Stimulated activated naive B cell treated with anti-CD40 and anti-IgM and Interleukin-4, amounts not matched to agents 10 μg/mL and 1 μg/mL and 100 μg/mL, for 72 hours (primary cell): ENCODE measurements around the gene BBIP1.

Experiments
- ATAC-seq, 2 donors: fragments of 150-1000 bp; cut with Tn5 transposase; replicated peaks; 2 replicates each; pipeline ENCODE4 v1.10.0; 2021; ENCODE audit warnings: moderate library complexity in 1 of 2
- DNase-seq: peaks from one replicate; pipeline ENCODE4 v3.0.0; 2021
- H3K27ac Mint-ChIP-seq: one replicate; pipeline ENCODE4 v1.8.0; 2022; ENCODE audit warnings: mild to moderate bottlenecking, mixed read lengths
- H3K27me3 Mint-ChIP-seq, 2 donors: one replicate each; pipeline ENCODE4 v1.8.0; 2022; ENCODE audit warnings: mixed read lengths in 2 of 2
- H3K36me3 Mint-ChIP-seq, 2 donors: one replicate each; pipeline ENCODE4 v1.8.0; 2022; ENCODE audit warnings: mixed read lengths in 2 of 2, mild to moderate bottlenecking in 1 of 2
- H3K4me1 Mint-ChIP-seq, 2 donors: one replicate each; pipeline ENCODE4 v1.8.0; 2022; ENCODE audit warnings: mixed read lengths in 2 of 2, mild to moderate bottlenecking in 1 of 2
- H3K4me3 Mint-ChIP-seq, 2 donors: one replicate each; pipeline ENCODE4 v1.8.0; 2022; ENCODE audit warnings: mild to moderate bottlenecking in 2 of 2, mixed read lengths in 2 of 2, moderate library complexity in 1 of 2
- H3K9me3 Mint-ChIP-seq, 2 donors: one replicate each; pipeline ENCODE4 v1.8.0; 2022; ENCODE audit warnings: mixed read lengths in 2 of 2, mild to moderate bottlenecking in 1 of 2

BBIP1 gene

DNA sequence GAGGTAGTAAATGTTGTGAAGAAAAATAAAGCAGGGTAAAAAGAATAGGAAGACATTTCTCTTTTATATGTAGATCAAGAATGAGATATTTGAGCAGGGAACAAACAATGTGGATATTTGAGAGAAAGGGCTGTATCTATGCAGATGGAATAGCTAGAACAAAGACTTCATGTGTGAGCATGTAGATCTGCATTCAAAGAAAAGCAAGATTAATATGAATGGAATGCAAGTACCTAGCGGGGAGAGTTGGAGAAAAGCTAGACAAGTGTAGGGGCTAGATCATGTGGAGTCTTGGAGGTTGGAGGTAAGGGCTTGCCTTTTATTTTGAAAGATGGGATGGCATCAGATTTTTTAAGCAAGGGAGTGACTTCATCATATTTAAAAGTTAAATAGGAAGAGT lies 27.5 kb upstream of the BBIP1 start:
- H3K9me3 Mint-ChIP-seq = peaks cover 3 to 5% of the 10 kb centered on the region in 2 donors
- DNase-seq (no peak), ATAC-seq (no peak)
- peaks cover 39 to 76% of the 10 kb centered on the region in 2 donors for H3K4me1 Mint-ChIP-seq
- H3K36me3 Mint-ChIP-seq = peaks cover 51 to 82% of the 10 kb centered on the region in 2 donors
- H3K27ac Mint-ChIP-seq = no peak overlapping the region
- no peaks in the 10 kb centered on the region for H3K27me3 Mint-ChIP-seq
- no peak overlapping the region for H3K4me3 Mint-ChIP-seq

DNA sequence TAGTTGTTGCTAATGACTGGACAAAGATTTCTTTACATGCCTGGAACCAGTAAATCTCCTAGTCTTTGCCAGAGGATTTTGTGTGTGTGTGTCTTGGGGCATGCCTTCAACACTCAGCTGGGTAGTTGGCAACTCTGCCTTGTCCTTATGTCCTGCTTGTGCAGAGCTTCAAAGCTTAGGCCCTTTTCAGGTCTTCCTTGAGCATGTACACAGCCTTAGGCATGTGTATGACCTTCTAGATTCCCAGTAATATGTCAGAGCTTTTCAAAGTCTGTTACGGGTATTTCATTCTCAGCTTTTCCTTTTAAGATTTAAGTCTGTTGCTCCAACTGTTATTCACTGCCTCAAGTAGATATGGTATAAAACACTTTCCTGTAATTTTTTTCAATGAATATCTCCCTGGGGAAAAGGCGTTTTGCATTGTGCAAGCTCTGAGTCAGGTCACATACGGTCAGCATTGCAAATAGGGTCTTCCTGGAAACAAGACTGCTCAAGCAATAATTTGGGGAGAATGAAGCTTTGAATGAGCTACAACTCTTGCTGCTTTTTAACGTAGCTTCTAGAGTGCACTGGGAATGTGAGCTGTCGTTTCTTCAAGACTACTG lies 25.9 kb upstream of the BBIP1 start:
- Mint-ChIP-seq H3K4me3 (peak overlapping the region in 1 of 2 donors; percentile 7), H3K9me3 (peaks cover 5% of the 10 kb centered on the region in 2 donors), H3K27ac (peak overlapping the region; percentile 48), H3K36me3 (peaks cover 57 to 76% of the 10 kb centered on the region in 2 donors), H3K27me3 (no peaks in the 10 kb centered on the region), H3K4me1 (peaks cover 37 to 78% of the 10 kb centered on the region in 2 donors)
- ATAC-seq (peak in 1 of 2 donors; percentile 49), DNase-seq (no peak)

DNA sequence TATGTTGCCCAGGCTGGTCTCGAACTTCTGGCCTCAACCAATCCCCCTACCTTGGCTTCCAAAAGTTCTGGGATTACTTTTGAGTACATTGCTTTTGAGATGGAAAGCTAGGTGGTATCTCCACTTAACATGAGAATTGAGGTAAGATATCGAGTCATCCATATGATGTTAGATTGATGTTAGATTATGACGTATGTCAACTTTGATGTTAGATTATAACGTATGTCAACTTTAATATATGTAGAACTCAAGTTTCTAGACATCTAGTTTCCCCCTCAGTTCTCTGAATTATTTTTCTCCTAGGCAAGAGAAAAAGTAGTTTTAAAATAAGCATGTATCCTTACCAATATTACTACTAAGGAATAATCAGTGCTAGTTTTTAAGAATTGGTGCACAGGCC lies 20.4 kb upstream of the BBIP1 start:
- Mint-ChIP-seq H3K27me3 (no peaks in the 10 kb centered on the region), H3K9me3 (peaks cover 3 to 5% of the 10 kb centered on the region in 2 donors), H3K27ac (no peak overlapping the region), H3K4me1 (peaks cover 26 to 42% of the 10 kb centered on the region in 2 donors), H3K36me3 (peaks cover 41 to 55% of the 10 kb centered on the region in 2 donors), H3K4me3 (no peak overlapping the region)
- ATAC-seq (no peak), DNase-seq (no peak)

DNA sequence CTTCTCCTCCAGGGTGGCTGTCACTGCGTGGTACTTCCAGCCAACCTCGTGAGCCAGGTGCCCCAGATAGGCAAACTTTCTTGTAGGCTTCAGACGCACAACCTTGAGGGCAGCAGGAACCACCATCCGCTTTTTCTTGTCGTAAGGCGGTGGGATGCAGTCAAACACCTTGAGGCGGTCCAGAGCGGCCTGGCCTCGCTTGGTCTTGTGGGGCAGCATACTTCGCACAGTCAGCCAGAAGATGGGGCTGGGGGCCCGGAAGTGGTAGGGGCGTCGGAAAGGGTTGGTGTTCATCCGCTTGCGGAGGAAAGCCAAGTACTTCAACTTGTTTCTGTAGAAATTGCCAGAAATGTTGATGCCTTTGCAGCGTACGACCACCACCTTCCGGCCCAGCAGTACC lies 17.8 kb upstream of the BBIP1 start:
- no peak for ATAC-seq
- peaks cover 23 to 34% of the 10 kb centered on the region in 2 donors for H3K36me3 Mint-ChIP-seq
- DNase-seq = no peak
- peaks cover 17 to 31% of the 10 kb centered on the region in 2 donors for H3K4me1 Mint-ChIP-seq
- H3K4me3 Mint-ChIP-seq = no peak overlapping the region
- no peak overlapping the region for H3K27ac Mint-ChIP-seq
- H3K9me3 Mint-ChIP-seq = peaks cover 0 to 1% of the 10 kb centered on the region in 2 donors
- H3K27me3 Mint-ChIP-seq = no peaks in the 10 kb centered on the region

DNA sequence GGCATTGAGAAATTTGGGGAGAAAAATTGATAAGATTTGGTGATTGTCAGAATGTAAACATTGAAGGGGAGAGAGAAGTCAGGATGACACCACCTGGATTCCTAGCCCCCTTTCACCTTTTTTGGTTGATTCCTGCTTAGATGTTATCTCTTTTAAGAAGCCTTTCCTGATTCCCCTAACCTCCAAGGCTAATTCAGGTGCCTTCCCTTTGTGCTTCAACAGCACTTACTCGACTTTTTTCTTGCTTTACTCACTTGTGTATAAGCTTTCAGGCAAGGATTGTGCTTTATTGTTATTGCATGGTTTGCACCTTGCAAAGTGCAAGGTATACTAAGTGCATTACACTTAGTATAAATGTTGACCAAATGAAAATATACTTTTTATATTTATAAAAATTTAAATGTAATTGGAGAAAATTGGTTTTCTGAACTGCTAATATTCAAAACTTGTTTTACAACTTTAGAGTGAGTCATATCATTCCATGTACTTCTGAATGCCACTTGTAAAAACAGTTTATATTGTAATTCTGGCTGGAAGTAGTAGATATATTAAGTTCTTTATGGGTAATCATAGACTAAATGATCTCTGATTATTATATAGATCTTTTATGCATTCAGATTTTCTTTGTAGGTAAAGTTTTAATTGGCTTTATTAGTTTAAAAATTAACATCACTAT lies 13.7 kb upstream of the BBIP1 start:
- Mint-ChIP-seq H3K4me1 (peaks cover 18 to 23% of the 10 kb centered on the region in 2 donors), H3K4me3 (no peak overlapping the region), H3K27me3 (no peaks in the 10 kb centered on the region), H3K9me3 (no peaks in the 10 kb centered on the region), H3K27ac (no peak overlapping the region), H3K36me3 (peaks cover 12 to 20% of the 10 kb centered on the region in 2 donors)
- ATAC-seq (no peak), DNase-seq (no peak)

DNA sequence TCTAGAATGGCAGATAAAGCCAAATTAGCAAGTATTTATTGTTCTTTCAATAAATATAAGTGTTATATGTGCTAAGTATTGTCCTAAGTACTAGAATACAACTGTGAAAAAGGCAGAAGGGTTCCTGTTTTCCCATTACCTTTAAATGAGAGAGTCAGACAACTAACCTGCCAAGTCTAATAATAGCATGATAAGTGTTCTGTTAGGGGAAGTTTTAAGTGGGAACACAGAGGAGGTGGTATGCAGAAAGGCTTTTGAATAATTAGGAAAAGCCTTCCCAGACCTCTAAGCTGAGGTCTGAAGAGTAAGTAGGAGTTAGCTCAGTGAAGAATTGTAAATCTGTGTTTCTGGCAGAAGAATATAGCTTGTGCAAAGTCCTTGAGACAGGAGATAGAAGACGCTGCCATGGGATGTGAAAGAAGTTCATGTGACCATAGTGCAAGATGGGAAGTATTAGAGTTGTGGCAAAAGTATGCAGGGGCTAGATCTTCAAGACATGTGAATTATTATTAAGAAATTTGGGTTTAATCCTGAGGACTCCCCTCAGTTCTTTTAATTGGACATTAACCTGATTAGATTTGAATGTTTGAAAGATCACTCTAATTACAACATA lies 12.9 kb upstream of the BBIP1 start:
- no peak overlapping the region for H3K27ac Mint-ChIP-seq
- H3K4me3 Mint-ChIP-seq = no peak overlapping the region
- H3K9me3 Mint-ChIP-seq = no peaks in the 10 kb centered on the region
- peaks cover 8 to 14% of the 10 kb centered on the region in 2 donors for H3K36me3 Mint-ChIP-seq
- DNase-seq = no peak
- ATAC-seq = no peak
- H3K4me1 Mint-ChIP-seq = peaks cover 16% of the 10 kb centered on the region in 2 donors
- H3K27me3 Mint-ChIP-seq = no peaks in the 10 kb centered on the region

DNA sequence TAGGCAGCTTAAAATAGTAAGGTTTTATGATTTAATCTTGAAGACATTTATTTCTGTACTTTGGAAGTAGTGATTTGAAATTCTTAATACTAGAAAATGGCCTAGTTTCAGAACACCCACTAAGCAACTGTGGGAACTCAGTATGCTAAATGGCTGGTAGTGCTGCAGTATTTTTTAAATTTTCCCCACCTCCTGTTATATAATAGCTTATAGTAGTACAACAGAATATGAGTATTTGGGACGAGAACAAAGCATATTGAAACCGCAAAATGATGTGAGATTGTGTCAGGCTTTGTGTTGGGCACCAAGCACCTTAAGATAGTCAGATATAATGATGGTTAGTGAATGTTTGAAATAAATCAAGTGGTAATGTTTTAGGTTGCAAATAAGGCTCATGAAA lies 8.5 kb upstream of the BBIP1 start:
- H3K9me3 Mint-ChIP-seq = peaks cover 0 to 1% of the 10 kb centered on the region in 2 donors
- H3K4me1 Mint-ChIP-seq = peaks cover 22 to 31% of the 10 kb centered on the region in 2 donors
- peaks cover 15% of the 10 kb centered on the region in 2 donors for H3K36me3 Mint-ChIP-seq
- DNase-seq = no peak
- no peak overlapping the region for H3K27ac Mint-ChIP-seq
- H3K27me3 Mint-ChIP-seq = no peaks in the 10 kb centered on the region
- no peak for ATAC-seq
- H3K4me3 Mint-ChIP-seq = no peak overlapping the region

DNA sequence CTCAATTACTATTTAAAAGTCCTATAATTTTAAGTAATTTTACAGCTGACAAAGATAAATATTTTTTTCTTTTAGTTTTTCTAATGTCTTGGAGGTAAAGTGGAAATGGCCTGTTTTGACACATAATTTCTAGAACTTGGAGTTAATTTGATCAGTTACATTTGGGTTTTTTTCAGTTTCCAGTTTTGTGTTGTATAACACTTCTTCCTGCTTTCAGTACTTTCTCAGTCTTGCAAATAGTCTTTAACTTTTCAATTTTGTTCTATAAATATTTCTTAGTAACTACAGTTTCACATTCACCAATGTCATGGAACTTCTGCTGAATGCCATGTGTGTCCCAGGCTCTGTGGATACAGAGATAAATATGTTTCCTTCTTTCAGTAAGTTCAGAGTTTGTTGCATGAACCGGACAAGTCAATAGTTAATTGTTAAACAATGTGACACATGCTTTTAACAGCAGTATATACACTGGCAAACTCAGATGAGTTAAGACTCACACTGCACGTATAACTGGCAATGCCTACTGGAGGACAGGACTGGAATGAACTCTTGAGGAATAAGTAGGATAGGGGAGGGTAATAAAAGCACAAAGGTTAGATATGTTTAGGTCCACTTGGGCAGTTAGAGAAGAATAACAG lies 5.0 kb upstream of the BBIP1 start:
- H3K4me1 Mint-ChIP-seq = peaks cover 19 to 35% of the 10 kb centered on the region in 2 donors
- H3K27ac Mint-ChIP-seq = peak overlapping the region; percentile 65
- H3K27me3 Mint-ChIP-seq = no peaks in the 10 kb centered on the region
- peaks cover 19 to 21% of the 10 kb centered on the region in 2 donors for H3K36me3 Mint-ChIP-seq
- DNase-seq (no peak), ATAC-seq (peak; percentile 15 to 22)
- H3K4me3 Mint-ChIP-seq = peak overlapping the region; percentile 60 to 69
- peaks cover 0 to 1% of the 10 kb centered on the region in 2 donors for H3K9me3 Mint-ChIP-seq

DNA sequence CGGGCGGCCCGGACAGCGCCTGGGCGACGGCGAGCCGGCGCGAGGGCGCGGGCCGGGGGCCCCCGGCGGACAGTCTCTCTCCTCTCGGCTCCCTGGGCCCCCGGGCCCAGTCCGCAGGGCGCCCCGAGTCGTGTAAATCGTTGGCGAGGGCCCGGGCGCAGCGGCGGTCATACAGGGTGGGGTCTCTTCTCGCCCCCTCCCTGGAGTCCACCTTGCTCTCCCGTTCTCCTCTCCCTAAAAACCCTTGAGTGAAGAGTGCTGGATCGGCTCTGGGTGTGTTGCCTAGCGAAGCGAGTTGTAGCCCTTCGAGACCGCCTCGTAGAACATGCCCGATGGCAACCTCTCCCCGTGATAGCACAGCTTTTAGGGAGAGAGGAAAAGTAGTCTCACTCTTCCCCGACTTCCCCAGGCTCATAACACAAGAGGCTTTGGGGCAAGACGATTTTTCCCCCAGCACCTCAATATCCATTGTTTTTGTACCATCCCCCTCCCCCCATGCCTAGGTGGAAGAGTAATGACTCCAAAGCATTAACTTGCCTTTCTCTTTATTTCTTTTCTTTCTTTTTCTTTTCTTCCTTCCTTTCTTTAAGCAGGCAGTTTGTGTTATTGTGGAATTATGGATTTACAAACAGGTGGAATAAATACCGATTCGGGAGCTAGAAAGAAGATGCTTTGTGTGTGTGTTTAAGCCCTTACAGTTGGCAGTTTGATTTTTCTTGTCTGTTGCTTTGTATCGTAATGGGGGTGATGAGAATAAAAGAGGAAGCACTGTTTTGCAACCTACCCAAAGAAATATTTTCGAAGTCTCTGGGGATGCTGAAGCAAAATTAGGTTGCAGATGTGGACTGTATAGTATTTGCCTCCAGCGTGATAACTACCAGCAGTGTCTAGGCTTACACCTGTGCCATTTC lies 1.2 kb upstream of the BBIP1 start:
- peaks cover 12% of the 10 kb centered on the region in 2 donors for H3K36me3 Mint-ChIP-seq
- peak; percentile 52 for DNase-seq
- no peaks in the 10 kb centered on the region for H3K27me3 Mint-ChIP-seq
- H3K4me1 Mint-ChIP-seq = peaks cover 18 to 41% of the 10 kb centered on the region in 2 donors
- peak overlapping the region; percentile 98 for H3K27ac Mint-ChIP-seq
- peak; percentile 39 to 44 for ATAC-seq
- peak overlapping the region; percentile 98 to 99 for H3K4me3 Mint-ChIP-seq
- H3K9me3 Mint-ChIP-seq = no peaks in the 10 kb centered on the region

DNA sequence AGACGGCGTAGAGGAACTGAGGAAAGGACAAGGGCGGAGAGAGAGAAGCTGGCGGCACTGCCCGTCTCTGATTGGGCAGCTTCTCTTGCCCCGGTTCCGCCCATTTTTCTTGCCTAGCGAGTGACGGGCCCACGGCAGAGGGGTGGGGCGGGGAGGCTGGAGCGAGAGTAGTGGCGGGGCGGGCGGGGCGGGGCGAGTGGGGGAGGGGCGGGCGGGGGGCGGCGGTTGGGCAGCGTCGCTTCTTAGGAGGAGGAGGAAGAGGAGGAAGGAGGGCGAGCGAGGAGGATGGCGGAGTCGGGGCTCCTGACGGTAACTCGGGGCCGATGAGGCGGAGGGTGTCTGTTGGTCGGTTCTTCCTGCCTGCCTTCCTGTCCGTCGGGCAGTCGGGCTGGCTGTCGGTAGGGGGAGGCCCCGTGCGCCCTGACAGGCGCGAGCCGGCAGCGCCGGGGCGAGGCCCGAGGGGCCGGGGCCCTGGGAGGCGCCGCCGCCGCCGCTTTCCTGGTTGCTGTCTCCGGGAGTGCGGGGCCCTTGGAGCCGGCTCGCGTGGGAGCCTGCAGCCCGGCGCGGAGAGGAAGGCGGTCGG lies 460 bp upstream of the BBIP1 start, which contains the start of gene SHOC2:
Gene SHOC2, plus strand, starts transcription at position 256 of the 583 bp plus-strand sequence. CDS start 44,755 bp downstream, outside the sequence.
- peak; percentile 99 for DNase-seq
- H3K4me3 Mint-ChIP-seq = peak within 1 kb of the TSS; percentile 98 to 99
- no peaks in the 10 kb centered on the region for H3K9me3 Mint-ChIP-seq
- peak; percentile 28 to 31 for ATAC-seq
- H3K4me1 Mint-ChIP-seq = peaks cover 21 to 40% of the 10 kb centered on the region in 2 donors
- H3K27me3 Mint-ChIP-seq = no peaks in the 10 kb centered on the region
- H3K27ac Mint-ChIP-seq = peak within 1 kb of the TSS; percentile 98
- H3K36me3 Mint-ChIP-seq = peaks cover 10% of the 10 kb centered on the region in 2 donors

DNA sequence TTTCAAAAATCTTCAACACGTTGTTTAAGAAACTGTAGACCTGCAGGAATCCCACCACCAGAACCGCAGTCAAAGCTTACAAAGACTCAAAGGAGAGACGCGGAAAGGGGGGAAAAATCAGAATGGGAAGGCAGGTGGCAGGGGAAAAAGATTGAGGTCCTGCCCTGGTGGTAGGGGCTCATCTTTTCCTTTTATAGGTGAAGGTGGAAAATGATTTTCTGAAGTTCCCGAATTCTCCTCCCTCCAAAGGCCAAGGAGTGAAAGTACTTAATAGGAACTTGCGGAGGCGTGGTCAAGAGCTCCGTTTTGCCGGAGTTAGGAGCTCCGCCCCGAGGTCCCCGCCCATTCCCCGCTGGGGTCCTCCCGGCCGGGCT lies 724 bp downstream of the BBIP1 start:
- no peaks in the 10 kb centered on the region for H3K9me3 Mint-ChIP-seq
- peak overlapping the region; percentile 98 for H3K27ac Mint-ChIP-seq
- no peaks in the 10 kb centered on the region for H3K27me3 Mint-ChIP-seq
- DNase-seq (no peak), ATAC-seq (no peak)
- H3K4me3 Mint-ChIP-seq = peak overlapping the region; percentile 91 to 98
- H3K36me3 Mint-ChIP-seq = peaks cover 5 to 6% of the 10 kb centered on the region in 2 donors
- peaks cover 15 to 31% of the 10 kb centered on the region in 2 donors for H3K4me1 Mint-ChIP-seq

DNA sequence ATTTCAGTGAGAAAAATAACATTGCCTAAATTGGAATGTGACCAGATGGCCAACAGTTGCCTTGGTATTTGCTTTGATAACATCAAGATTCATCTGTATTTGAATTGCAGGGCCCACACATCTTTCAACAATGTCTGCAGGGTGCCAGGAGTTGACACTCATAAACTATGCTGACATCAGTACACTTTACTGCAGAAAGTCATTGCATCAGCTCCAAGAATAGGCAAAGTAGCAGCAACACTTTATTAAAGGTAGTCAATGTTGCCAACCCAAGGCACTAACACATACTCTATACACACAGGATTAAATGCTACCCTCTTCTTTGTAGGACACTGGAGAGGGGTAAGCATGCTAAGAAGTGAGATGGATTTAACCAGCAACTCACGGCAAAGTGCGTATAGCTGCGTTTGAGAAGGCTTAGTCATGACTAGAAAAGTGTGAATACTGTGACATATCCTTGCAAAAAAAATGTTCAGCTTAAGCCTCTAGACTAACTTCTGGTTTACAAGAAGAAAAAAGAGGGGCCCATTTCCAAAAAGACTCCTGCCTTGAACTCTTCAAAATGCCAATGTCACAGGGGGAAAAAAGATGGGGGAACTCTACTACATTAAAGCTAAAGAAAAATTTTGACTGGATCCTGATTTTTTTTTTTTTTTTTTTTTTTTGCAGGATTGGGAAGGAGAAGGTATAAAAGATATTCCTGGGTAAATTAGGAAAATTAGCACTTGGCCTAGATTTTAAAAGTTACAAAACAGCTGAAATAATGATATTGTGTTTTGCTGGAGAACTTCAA lies 2.2 kb downstream of the BBIP1 start:
- H3K36me3 Mint-ChIP-seq = peaks cover 5 to 7% of the 10 kb centered on the region in 2 donors
- no peak overlapping the region for H3K27ac Mint-ChIP-seq
- ATAC-seq = no peak
- DNase-seq = no peak
- H3K9me3 Mint-ChIP-seq = no peaks in the 10 kb centered on the region
- peak overlapping the region in 1 of 2 donors; percentile 55 for H3K4me3 Mint-ChIP-seq
- H3K27me3 Mint-ChIP-seq = no peaks in the 10 kb centered on the region
- H3K4me1 Mint-ChIP-seq = peaks cover 15 to 25% of the 10 kb centered on the region in 2 donors
